SK-N-MC (cell line): ENCODE data around the gene ZNF526.

Experiments
- EZH2 ChIP-seq: fragments of 200-600 bp; sonication (generic); IDR thresholded peaks from one replicate; pipeline ENCODE4 v1.6.1; 2017; ENCODE audit warnings: antibody characterized with exemption
- FOXP2 ChIP-seq: optimal IDR thresholded peaks from 2 replicates; pipeline ENCODE3; 2011; ENCODE audit warnings: mild to moderate bottlenecking, moderate library complexity; ENCODE audit not compliant: insufficient read depth; ENCODE audit errors: extremely low read length, control extremely low read depth
- POLR2AphosphoS5 ChIP-seq: IDR thresholded peaks from 2 replicates; pipeline ENCODE4 v1.6.1; 2012; ENCODE audit warnings: mild to moderate bottlenecking, low read depth, low read length, borderline replicate concordance

- no peak for TF ChIP-seq POLR2AphosphoS5
- no peak for TF ChIP-seq EZH2
- TF ChIP-seq FOXP2: no peak
Measured at GRCh38 chr19:42228641-42229040, 8.5 kb downstream of the ZNF526 start.
